Measurements from ENCODE around the gene PTPRA.

The PTPRA gene

GRCh38 chr20:3081641-3082040, 208.4 kb downstream of the PTPRA start:
- DNase-seq = no peak

GRCh38 chr20:3082306-3082951, 209.1 kb downstream of the PTPRA start:
- DNase-seq = no peak

- DNase-seq = no peak
Observed at GRCh38 chr20:3082955-3083952, 210.0 kb downstream of the PTPRA start.

GRCh38 chr20:3084283-3084985, 211.2 kb downstream of the PTPRA start, which contains the start of gene AVP:
TSS of gene AVP (minus strand) at chr20:3084724. CDS start at chr20:3084674, 50 bp downstream.
- no peak for DNase-seq

GRCh38 chr20:3084986-3085360, 211.7 kb downstream of the PTPRA start:
- DNase-seq = no peak

GRCh38 chr20:3085571-3086072, 212.3 kb downstream of the PTPRA start:
- DNase-seq = no peak

GRCh38 chr20:3088031-3088430, 214.8 kb downstream of the PTPRA start:
- no peak for DNase-seq
